WTC11 (cell line): ENCODE data around the gene NRIP2.

Source experiments
- ESRRA ChIP-seq: sonication (generic); formaldehyde crosslinking; IDR thresholded peaks from 2 replicates; pipeline ENCODE4 v1.8.1; 2022; ENCODE audit warnings: mild to moderate bottlenecking, missing genetic modification reagents, borderline replicate concordance
- NFYB ChIP-seq: sonication (generic); formaldehyde crosslinking; conservative IDR thresholded peaks from 2 replicates; pipeline ENCODE4 v1.8.0; 2022; ENCODE audit warnings: low read depth, missing genetic modification reagents
- NR1H2 ChIP-seq: sonication (generic); formaldehyde crosslinking; IDR thresholded peaks from 2 replicates; pipeline ENCODE4 v1.9.0; 2021; ENCODE audit warnings: mild to moderate bottlenecking, moderate library complexity, missing genetic modification reagents
- SP1 ChIP-seq: sonication (generic); formaldehyde crosslinking; conservative IDR thresholded peaks from 2 replicates; pipeline ENCODE4 v1.8.1; 2022; ENCODE audit warnings: missing genetic modification reagents
- ZNF423 ChIP-seq: fragments of 250-450 bp; sonication (Bioruptor Pico); IDR thresholded peaks from 2 replicates; pipeline ENCODE4 v2.1.2; 2022; ENCODE audit warnings: mild to moderate bottlenecking, moderate library complexity
- TF ChIP-seq, protein P1 (sequence below): fragments of 200-600 bp; IDR thresholded peaks from 2 replicates; pipeline ENCODE4 v1.8.0; 2022; ENCODE audit warnings: antibody characterized with exemption
- TF ChIP-seq, protein P2 (sequence below): fragments of 250-450 bp; sonication (Bioruptor Pico); IDR thresholded peaks from 2 replicates; pipeline ENCODE4 v1.9.0; 2021; ENCODE audit warnings: moderate library complexity, mild to moderate bottlenecking, inconsistent platforms, borderline replicate concordance

DNA sequence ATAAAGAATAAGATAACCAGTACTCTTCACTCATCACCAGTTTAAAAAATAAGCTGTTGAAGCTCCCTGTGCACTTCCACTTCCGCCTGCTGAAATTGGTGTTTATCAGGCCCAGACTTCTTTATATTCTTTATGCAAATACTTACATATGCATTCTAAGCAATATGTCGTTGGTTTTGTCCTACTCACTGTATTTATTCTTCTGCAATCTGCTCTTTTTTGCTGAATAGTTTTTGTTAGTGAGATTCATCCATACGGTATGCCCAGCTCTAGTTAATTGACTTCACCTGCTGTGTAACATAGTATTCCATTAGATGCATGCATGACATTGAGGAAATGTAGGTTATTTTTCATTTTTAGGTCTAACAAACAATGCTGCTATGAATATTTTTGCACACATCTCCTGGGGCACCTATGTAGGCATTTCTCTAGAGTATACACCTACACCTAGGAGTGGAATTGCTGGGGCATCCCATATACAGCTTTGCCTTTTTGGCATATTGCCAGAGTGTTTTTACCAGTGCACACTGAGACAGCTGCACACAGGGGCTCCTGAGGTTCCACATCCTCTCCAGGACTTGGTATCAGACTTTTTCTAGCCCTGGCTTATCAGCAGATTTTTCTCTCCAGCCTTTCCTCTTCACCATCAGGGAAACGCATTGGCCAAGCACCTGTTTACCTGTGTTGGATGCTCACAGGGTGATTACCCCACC, 1.0 kb upstream of the NRIP2 start:
- TF ChIP-seq SP1: no peak
- TF ChIP-seq, protein P1, sequence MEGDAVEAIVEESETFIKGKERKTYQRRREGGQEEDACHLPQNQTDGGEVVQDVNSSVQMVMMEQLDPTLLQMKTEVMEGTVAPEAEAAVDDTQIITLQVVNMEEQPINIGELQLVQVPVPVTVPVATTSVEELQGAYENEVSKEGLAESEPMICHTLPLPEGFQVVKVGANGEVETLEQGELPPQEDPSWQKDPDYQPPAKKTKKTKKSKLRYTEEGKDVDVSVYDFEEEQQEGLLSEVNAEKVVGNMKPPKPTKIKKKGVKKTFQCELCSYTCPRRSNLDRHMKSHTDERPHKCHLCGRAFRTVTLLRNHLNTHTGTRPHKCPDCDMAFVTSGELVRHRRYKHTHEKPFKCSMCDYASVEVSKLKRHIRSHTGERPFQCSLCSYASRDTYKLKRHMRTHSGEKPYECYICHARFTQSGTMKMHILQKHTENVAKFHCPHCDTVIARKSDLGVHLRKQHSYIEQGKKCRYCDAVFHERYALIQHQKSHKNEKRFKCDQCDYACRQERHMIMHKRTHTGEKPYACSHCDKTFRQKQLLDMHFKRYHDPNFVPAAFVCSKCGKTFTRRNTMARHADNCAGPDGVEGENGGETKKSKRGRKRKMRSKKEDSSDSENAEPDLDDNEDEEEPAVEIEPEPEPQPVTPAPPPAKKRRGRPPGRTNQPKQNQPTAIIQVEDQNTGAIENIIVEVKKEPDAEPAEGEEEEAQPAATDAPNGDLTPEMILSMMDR: no peak
- TF ChIP-seq ZNF423 (CRISPR knock-in tag): no peak
- TF ChIP-seq NR1H2 (CRISPR knock-in tag): no peak
- TF ChIP-seq, protein P2, sequence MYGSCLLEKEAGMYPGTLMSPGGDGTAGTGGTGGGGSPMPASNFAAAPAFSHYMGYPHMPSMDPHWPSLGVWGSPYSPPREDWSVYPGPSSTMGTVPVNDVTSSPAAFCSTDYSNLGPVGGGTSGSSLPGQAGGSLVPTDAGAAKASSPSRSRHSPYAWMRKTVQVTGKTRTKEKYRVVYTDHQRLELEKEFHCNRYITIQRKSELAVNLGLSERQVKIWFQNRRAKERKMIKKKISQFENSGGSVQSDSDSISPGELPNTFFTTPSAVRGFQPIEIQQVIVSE (CRISPR knock-in tag): no peak
- TF ChIP-seq NFYB (CRISPR knock-in tag): no peak
- no peak for TF ChIP-seq ESRRA (CRISPR knock-in tag)
